GM03348 (cell line): ENCODE data around the gene FAM53B.

Experiments
- DNase-seq: peaks from one replicate; pipeline ENCODE4 v3.0.0; 2012; ENCODE audit warnings: low spot score

FAM53B gene

DNA sequence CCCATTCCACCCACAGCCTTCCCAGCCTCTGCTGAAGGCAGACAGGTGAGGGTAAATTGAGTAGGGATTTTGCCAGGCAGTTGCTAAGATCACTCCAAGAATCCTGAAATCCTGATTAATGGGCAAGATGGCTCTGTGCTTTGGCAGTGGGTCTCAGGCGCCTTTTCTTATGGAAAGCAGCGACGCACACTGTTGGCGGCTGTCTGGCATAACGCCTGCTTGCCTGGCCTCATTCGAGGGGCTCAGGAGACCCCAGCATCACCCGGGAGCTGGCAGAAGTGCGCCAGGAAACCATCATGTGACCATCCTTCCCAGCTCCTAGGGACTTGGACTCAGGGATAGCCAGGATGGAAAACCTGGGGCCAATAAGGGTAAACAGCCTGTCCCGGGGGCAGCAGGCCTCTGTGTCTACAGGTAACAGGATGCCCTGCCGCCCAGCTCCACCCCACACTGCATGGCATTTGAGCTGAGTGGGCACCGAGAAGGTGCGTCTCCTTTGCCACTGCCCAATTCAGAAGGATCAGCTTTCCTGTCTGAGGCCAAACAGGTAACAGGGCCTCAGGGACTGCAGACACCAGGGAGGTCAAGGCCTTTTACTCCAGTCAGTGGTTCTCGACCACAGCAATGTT is 98.6 kb downstream of the FAM53B start:
- DNase-seq: no peak

DNA sequence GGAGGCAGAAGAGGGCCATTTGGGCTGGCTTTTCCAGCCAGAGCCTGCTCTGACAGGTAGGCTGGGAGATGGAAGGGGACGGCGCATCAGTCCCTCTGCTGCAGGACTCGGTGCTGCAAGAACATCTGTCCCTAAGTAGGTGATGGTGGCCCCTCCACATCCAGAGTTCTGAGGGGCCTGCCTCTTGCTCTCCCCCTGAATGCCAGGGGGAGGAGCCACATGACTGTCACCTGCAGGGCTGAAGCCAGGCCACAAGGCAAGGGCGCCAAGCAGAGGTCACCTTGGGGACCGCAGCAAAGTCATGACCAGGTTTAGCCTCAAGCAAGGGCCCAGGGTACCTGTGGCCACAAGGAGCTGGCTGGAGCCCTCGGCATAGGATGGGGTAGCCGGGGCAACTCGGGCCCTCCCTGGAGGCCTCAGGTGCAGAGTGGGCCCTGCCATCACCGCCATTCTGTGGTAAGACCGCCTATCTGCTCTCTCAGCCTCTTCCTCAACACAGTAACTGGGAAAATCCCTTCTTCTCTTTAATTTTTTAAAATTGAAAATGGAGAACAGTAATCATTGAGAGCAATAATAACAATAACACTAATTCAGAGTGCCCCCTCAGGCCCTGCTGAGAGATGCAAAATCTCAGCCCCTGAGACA is 99.3 kb downstream of the FAM53B start:
- no peak for DNase-seq

DNA sequence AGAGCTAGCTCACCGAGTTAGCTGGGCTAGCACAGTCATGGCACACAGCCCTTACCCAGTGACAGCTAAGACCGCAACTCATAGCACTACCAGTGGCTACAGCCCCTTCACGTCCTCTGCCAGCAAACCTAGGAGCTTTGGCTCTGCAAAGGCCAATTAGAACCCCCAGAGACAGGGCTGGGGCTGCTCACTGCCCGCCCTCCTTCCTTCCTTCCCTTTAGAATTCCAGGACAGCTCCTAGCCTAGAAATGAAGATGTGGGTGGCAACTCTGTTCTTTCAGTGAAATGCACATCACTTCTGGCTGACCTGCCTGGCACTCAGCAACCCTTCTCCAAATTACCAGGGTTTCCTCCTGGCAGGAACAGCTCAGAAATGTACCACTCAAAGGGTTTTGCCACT is 99.9 kb downstream of the FAM53B start:
- DNase-seq: no peak

DNA sequence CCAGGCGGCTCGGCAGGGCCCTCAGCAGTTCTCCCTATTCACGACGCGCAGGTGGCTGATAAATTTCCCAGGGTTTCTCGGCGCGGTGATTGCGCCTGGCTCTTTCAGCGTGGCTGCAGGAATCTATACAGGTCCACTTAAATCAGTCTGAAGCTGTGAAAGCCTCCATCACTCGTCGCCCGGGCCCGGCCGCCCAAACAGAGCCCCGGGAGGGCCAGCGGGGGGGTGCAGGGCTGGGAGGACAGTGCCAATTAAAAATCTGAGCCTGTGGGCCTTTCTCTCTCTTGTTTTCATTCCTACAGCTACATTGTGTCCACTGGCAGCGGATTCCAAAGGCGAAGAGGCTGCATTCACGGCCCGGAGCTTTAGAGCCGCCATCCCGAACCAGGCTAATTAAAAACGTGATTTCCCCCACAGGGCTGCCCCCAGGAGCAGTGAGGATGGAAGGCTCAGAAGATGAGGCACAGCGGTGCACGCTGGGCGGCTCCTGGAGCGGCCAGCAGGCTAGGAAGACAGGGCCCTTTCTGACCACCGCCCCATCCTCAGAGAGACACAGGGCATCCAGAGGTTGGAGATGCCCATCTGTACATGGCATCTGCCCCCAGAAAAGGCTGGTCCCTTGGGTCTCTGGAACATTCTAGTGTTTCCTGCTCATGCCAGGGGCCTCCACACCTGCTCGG is 100.7 kb downstream of the FAM53B start:
- DNase-seq: no peak

DNA sequence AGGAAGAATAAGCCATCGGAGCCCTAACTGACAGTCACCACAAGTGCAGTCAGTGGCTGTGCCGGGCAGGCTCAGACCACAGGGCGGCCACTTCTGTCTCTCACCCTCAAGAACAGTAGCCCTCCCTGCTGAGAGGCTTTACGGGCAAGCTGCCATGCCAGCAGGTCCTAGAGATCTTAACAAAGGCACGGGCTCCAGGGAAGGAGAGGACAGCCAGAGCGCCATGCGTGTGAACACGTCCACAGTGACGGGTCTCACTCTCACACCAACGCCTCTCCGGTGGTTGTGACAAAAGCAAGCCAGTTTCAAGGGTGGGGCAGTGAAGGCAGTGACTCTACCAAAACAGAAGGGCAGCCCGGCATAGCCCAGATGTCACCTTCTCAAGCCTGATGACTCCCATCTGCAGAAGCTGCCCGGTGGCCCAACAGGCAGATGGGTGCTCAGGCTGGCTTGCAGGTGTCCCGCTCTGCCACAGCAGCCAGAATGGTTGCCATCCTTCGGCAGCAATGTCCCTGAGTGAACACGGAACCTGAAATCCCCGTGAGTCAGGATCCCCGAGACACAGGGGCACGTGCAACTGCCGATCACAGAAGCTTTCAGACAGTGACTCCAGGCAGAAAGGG is 102.0 kb downstream of the FAM53B start:
- no peak for DNase-seq

DNA sequence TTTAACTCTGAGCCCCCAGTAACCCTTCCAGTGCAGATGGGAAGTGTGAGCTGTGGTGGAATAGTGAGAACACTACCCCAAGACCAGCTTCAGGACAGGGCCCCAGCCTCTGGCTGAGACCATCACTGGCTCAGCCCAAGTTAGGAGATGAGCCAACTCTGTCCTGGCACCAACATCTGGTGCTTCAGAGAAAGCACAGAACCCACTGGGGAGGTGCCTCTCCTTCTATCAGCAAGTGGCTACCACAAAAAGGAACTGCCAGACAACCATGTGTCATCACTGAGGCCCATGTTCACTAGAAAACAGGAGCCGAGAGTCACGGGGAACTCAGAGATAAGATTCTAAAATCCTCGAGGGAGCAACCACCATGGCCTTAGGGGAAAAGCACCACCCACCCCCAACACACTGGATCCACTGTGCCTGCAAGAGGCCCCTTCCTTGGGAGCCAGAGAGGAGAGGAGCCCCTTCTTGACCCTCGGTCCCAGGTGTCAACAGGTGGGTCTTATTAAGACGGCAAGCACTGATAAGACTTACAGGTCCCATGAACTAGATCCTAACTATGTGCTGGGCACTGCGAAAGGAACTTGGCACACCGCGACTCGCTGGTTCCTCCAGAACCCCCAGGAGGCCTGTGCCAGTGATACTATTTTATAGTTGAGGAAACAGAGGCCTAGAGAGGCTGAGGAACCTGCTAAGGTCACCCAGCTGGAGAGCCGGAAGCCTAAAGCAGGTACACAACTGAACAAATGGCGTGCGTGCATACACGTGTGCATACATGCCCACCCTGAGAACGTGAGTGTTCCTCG is 102.7 kb downstream of the FAM53B start:
- DNase-seq: peak; percentile 83

DNA sequence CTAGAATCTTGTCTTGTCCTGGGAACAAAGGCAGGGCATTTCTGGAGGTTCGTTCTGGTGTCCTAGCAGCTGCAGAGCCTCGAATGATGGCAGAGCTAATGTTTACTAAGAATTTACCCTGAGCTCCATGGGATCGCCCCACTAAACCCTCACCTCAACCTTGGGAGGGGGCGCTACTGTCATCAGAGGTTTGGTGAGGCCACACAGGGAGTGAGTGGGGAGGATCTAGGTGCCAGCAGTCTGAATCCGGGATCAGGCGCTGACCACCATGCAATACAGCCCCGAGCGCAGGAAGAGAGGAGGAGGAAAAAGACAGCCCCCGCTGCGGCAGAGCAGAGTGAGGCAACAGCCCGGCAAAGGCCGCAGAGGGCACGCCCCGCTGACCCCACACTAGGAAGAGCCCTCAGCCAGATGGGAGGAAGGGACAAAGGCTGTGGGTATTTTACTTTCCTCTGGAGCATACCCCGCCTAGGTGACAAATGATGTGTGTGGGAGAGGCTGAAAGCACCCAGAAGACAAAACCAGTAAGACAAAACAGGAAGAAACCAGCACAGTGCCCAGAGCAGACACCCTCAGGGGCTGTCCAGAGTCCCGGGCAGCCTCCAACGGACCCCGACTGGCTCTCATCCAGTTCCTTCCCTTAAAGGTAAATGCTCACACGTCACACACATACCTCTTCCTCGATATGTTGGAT is 103.5 kb downstream of the FAM53B start:
- DNase-seq: no peak

DNA sequence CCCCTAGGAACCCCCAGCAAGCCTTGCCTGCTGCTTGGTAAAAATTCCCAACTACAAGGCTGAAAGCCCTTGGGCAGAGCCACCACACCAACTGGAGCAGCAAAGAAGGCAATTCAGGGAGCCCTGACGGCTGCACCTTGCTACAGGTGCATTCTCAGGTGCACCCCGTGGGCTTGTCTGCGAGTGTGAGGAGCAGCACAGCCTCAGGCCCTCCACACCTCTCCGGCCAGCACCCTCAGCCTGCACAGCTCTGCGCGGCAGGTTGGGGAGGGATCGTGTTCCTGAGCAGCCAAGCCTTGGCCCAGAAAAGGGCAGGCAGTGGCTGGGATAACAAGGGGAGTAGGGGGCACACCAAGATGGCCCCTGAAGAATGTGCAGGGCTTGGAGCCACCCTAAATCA is 104.1 kb downstream of the FAM53B start:
- DNase-seq: no peak

DNA sequence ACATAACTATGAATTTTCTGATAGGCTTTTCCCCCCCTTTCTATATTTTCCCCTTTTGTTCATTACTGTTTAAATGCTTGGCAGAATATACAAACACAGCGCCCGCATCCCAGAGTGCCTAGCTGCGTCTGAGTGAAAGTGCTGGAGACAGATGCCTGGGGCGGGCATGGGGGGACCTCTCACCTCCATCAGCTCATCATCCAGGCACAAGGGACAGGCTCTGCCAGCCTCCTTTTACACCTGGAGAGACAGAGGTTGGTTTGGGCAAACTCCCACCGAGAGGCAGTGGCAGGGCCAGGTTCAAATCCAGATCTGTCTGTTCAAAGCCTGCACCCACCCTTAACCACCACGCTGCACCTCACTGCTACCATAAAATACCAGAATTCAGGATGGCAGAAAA is 104.5 kb downstream of the FAM53B start:
- DNase-seq: no peak

DNA sequence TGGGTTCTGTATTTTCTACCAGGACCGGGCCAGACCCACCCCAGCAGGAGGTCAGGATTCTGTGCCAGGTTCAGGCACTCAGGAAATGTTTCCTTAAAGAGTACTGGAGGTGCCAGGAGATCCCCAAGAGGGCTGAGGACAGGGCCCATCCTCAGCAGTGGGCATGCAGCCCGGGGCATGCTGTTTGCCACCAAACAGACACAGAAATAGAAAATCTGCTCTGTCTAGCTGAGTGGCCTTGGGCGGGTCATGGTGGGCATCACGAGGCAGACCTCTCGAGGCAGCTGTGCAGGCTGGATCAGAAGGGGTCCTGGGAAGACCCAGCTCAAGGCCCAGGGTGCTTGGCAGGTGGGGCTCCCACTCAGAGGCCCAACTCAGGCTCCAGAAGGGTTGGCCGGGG is 105.0 kb downstream of the FAM53B start:
- no peak for DNase-seq

DNA sequence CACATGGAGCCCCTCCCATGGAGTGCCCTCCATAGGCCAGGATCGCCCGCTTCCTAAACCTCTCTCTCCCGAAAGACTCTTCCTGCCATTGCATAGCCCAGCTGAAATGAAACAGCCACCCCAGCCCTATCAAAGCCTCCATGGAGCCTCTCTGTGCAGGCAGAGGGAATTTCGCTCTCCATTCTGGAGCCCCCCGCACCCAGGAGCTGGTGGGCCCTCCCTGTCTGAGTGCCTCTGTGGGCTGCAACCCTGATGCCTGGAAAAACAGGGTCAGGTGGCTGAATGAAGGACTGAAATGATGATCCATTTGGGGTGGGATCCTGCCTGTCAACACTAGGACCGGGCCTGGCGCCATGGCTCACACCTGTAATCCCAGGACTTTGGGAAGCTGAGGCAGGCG is 106.4 kb downstream of the FAM53B start:
- no peak for DNase-seq

DNA sequence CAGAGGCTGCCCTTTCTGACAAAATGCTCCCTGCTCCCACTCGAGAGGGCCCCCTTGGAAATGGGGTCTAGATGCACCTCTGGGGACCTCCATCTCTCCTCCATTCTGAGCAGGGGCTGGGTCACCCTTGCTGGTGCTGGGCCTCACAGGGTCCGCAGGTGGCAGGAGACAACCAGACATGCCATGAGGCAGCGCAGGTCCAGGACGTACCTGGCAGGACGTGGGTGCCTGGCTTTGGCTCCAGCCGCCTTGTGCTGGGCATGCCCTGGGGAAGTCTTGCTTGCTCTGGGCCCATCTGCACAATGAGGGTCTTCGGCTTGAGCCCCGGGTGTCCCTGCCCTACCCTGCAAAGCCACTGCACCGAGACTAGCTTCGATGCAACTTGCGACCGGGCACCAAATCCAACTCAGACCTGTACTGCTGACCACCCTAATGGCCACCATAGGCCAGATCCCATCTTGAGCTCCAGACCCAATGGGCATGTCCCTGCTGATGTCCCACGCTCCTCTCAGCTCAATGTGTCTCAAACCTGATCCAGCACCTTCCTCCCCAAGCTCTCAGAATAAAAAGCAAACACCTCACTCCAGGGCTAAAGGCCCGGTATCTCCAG is 107.0 kb downstream of the FAM53B start:
- no peak for DNase-seq

DNA sequence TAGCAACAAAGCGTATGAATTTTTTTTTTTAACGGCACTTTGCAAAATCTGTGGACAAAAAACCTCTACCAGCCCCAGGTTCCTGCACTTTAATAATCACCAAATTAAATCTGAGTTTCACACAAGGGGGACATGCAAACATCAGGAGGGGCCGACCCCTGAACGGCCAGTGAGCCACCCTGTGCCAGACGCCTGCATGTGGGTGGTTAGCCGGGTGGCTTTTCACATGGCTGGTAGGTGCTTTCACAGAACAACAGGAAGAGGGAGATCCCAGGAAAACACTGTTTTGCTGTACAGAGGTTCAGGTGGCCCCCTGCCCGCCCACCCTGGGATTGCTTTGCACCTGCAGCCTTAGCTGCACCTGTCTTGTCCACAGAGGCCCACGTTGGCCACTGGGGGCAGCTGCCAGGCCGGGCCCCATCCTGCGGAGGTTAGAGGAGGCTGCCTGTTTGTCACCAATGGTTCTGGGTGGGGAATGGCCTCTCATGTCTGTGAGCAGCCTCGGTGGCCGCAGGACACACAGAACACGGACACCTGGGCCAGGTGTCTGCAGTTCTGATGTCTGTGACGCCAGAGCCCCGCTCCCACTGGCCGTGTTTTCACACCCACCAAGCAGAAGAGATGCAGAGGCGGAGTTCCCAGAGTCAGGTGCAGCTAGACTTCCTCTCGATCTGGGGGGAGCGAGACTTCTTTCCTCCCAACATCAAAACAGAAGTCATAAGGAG is 107.7 kb downstream of the FAM53B start:
- no peak for DNase-seq

DNA sequence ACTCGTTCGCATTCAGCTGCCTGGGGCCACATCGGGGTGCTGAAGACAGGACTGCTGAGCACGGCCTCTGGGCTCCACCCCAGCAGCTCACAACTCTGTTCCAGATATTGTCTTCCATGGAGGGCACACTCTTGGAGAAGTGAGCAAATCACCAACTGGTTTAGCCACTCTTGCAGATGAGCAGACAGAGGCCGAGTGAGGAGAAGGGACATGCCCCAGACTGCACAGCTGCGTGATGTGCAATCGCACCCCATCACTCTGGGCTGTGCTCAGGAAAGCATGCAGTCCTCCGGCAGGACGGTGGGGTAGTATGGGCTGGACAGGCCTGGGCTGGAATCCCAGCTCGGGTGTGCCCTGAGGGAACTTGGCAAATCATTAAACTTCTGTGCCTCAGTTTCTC is 111.6 kb downstream of the FAM53B start:
- no peak for DNase-seq

DNA sequence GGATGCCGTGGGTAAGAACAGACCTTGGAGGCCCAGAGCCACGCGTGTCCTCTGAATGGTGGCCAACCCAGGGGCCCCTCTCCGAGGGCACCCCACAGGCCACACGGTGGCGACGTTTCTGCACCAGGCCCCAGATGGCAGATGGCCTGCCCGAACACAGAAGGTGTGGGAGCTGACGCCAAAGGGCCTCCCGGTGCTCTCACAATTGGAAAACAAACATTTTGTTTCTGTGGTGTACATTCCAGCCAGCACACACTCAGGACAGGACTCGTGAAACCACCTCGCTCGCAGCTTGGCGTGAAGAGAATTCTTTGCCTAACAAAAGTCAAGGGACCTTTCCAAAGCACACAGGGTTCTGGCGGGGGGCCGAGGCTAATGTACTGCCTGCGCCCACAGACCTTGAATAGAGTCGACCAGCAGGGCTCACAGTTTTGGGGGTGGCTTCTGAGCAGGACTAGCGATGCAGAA is 112.1 kb downstream of the FAM53B start:
- no peak for DNase-seq

DNA sequence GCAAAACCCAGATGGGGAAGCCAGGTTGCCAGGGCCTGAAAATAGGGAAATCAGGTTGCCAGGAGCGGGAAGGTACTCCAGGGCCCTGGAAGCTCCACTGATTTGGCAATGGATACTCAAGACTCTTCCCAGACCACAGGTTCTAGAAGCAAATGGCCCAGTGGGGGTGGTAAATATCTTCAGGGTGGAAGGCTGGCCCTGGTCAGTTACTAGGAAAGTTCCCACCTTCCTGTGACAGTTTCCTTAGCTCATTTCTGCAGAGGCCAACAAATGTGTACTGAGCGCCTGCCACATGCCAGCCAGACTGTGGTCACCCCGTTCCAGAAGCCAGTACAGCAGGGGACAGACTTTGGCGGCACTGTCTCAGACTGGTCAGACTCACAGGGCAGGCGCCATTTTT is 113.6 kb downstream of the FAM53B start:
- no peak for DNase-seq

DNA sequence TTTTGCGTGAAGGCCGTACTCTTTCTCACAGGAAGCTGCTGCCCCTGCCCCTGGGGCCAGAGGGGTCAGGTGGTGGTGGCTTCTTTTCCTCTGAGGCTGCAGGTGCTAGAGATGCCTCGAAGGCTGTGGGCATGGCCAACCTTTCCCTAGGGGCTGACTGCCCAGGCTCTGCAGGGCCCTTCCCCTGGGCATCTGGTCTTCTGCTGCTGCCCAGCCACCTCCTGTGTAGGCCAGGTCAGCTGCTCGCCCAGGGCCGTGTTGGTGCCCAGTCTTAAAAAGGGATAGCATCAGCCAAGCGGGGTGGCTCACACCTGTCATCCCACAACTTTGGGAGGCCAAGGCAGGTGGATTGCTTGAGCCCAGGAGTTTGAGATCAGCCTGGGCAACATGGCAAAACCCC is 114.3 kb downstream of the FAM53B start:
- DNase-seq: no peak

DNA sequence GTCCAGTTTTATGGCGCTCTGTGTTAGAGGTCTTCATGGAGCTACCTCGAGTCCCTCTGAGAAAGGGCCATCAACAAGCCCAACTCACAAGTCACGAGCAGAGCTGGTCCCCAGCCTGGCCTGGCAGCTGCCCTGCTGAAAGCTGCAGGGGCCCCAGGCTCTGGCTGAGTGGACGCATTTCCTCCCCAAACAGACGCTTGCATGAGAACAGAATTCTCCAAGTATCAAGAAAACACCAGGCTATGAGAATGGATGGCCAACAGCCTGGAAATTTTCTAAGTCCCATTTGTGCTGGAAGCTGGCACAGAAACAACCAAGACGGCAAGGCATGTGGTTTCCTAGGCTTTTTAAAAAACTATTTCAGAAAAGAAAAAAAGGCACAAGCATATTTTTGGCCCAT is 114.8 kb downstream of the FAM53B start:
- DNase-seq: no peak

DNA sequence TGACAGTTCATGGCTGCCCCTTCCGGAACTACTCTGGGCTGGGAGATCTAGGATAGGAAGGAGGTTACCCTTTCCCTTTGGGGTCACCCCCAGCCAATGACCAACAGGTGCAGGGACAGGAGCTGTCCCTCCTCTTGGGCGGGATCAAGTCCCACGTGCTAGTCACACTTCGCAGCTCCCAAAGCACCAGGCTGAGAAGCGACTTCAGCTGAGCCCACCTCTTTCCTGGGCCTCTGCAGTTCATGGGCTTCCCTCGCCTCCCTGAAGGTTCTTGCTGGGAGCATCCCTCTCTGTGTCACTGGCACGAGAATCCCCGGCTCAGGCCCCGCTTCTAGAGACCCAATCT is 115.5 kb downstream of the FAM53B start:
- DNase-seq: no peak

DNA sequence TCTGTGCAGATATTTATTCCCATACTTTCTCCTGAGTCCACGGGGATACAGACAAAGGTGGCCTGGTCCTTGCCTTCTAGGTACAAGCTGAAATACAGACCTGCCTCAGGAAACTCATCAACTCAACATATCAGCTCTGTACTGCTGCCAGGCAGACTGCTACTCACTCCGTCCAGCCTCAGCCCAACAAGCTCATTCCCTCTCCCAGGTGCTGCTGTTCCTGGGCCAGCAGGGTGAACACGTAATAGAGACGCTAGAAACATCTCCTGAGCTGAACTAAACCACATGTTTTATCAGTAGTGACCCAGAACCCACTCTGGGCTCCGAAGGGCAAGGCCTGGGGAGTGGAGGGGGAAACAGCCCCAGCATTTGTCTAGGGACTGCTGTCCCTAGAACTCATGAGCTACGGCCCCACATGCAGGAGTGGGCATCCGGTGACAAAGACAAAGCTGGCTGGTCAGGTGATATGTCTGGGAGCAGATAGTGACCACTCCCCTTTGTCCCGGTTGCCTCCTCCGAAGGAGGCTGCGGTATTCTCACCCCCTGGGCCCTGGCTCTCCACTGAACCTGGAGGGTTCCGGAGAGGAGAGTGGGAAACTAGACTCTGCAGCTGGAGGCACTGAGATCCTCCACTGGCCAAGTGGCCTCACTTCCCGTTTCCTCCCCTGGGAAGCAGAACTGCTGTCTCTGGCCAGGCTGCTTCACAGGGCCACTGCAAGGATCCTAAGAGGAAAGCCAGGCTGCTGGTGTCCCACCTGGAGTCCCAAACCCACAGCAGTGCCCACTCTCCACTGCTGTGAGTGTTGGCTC is 116.1 kb downstream of the FAM53B start:
- DNase-seq: no peak
